Neuron (in vitro differentiated cells): ENCODE data around the gene FCSK.
"Not testable (repeated sequence)": the region's sequence is repeated elsewhere in the genome, so short reads cannot be mapped to it uniquely, and the experiment has no call there.

Experiments used
- H2AFZ ChIP-seq: one replicate; pipeline ENCODE4 v1.6.1; 2013; ENCODE audit warnings: low read depth, mild to moderate bottlenecking, inconsistent platforms, low read length, moderate library complexity
- H3K27me3 ChIP-seq: one replicate; pipeline ENCODE4 v1.6.1; 2013; ENCODE audit warnings: low read length; ENCODE audit not compliant: insufficient read depth
- H3K36me3 ChIP-seq: one replicate; pipeline ENCODE4 v1.6.1; 2013; ENCODE audit warnings: low read length; ENCODE audit not compliant: insufficient read depth
- H3K4me1 ChIP-seq: one replicate; pipeline ENCODE4 v1.6.1; 2013; ENCODE audit warnings: low read length; ENCODE audit not compliant: insufficient read depth
- H3K4me3 ChIP-seq: 2 replicates; pipeline ENCODE4 v1.5.1; 2013; ENCODE audit warnings: mild to moderate bottlenecking, low read length, moderate library complexity
- H3K9me3 ChIP-seq: one replicate; pipeline ENCODE4 v1.6.1; 2013; ENCODE audit warnings: low read length

Gene FCSK

DNA sequence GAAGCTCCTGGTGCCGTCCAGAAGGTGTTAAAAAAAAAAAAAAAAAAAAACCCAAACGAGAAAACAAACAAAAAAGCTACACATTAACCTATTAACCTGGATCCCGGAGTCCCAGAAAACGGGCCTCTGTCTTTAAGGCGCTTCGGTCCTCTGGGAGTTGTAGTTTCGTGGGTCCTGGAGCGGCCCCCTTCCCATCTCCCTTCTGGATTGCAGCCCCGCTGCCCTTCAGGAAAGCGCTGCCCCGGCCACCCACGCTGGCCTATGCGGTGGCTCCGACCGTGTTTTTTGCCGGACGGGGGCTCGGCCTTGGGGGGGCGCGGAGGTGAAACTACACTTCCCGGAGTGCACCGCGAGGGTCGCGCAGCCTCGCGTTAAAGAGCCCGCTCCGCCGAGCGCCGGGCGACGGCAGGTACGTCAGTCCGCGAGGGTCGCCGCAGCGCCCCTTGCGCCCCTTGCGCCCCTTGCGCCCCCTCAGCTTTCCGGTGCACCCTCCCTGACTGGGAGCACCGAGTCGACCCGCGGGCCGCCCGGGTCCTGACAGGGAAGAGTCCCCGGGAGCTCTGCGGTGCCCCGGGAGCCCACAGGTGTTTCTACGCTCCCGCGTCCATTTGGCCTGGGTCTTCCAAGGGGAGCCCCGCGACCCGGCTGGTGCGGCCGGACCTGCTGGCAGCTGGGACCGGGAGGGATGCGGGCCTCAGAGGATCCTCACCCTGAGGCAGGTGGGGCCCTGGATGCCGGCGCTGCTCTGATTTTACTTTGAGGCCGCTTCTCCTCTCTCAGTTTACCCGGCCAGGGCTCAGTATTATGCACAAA is at the start of gene FCSK:
Gene FCSK, plus strand, starts transcription at position 374 of the 813 bp plus-strand sequence. CDS start 8,596 bp downstream, outside the sequence.
- no peaks in the 10 kb centered on the region for H3K27me3 ChIP-seq
- no peaks in the 10 kb centered on the region for H3K9me3 ChIP-seq
- peaks cover 5% of the 10 kb centered on the region for H3K4me1 ChIP-seq
- peak within 1 kb of the TSS; percentile 97 for H2AFZ ChIP-seq
- H3K4me3 ChIP-seq, result peak within 1 kb of the TSS; percentile 80
- H3K36me3 ChIP-seq, result no peaks in the 10 kb centered on the region

DNA sequence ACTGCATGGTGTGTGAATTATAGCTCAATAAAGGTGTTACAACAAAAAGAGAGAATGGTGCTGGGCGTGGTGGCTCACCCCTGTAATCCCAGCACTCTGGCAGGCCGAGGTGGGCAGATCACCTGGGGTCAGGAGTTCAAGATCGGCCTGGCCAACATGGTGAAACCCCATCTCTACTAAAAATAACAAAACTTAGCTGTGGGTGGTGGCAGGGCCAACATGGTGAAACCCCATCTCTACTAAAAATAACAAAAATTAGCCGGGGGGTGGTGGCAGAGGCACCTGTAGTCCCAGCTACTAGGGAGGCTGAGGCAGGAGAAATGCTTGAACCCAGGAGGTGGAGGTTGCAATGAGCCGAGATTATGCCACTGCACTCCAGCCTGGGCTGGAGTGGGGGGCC is 48.3 kb upstream of the FCSK start:
- H3K4me3 ChIP-seq, H2AFZ ChIP-seq, H3K9me3 ChIP-seq, H3K27me3 ChIP-seq, H3K4me1 ChIP-seq, H3K36me3 ChIP-seq: not testable (repeated sequence)

DNA sequence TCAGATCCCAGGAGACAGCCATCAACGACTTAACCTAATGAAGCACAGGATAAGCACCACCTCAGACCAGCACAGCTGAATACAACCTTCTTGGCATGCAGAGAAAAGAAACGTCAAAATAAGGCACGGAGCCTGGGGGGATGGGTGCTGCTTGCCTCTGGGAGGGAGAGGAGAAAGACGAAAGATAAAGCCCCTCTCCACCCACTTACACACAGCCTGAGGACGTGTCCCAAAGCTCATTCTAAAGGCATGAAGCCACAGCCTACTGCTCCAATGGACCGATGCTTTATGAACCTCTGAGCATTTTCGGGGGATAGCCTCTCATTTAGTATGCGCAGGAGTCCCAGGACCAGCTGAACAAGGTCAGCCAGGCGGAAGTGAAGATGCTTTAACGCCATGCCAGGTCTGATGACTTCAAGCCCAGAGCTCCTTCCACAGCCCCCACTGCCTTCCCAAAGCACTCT is 46.6 kb upstream of the FCSK start:
- peaks cover 10% of the 10 kb centered on the region for H3K4me1 ChIP-seq
- no peaks in the 10 kb centered on the region for H3K27me3 ChIP-seq
- H3K36me3 ChIP-seq, result peaks cover 7% of the 10 kb centered on the region
- H3K4me3 ChIP-seq, result no peak overlapping the region
- no peak overlapping the region for H2AFZ ChIP-seq
- no peaks in the 10 kb centered on the region for H3K9me3 ChIP-seq

DNA sequence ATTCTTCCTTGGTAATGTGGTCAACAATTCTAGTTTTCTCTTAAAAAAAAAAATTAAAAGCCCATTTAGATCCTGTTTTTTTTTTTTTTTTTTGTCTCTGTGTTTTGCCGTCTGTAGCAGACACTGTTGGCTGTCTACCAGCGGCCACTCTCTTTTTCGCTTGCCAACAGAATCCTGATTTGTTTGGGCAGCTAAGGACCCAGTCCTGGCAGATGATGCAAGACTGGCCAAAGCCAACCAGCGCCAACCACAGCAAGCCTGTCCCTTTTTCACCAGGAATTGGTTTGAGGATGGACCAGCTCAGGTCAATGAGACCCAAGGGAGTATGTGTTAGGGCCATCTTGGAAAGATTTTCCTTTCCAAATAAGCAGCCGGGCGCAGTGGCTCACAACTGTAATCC is 43.7 kb upstream of the FCSK start:
- peaks cover 10% of the 10 kb centered on the region for H3K4me1 ChIP-seq
- H3K9me3 ChIP-seq, result no peaks in the 10 kb centered on the region
- H3K27me3 ChIP-seq, result no peaks in the 10 kb centered on the region
- no peak overlapping the region for H3K4me3 ChIP-seq
- H2AFZ ChIP-seq, result no peak overlapping the region
- peaks cover 6% of the 10 kb centered on the region for H3K36me3 ChIP-seq

DNA sequence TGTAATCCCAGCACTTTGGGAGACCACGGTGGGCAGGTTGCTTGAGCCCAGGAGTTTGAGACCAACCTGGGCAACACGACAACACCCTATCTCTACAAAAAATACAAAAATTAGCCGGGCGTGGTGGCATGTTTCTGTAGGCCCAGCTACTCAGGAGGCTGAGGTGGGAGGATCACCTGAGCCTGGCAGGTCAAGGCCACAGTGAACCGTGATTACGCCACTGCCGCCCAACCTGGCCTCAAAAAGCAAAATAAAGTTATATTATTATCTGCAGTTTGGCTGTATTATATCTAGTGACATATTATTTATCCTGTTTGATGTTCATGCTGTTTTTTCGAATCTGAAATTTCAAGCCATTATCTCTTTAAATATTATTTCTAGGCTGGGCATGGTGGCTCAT is 42.0 kb upstream of the FCSK start:
- Histone ChIP-seq H3K9me3 (no peaks in the 10 kb centered on the region), H3K4me3 (no peak overlapping the region), H3K36me3 (peaks cover 6% of the 10 kb centered on the region), H2AFZ (no peak overlapping the region), H3K4me1 (peaks cover 10% of the 10 kb centered on the region), H3K27me3 (no peaks in the 10 kb centered on the region)

DNA sequence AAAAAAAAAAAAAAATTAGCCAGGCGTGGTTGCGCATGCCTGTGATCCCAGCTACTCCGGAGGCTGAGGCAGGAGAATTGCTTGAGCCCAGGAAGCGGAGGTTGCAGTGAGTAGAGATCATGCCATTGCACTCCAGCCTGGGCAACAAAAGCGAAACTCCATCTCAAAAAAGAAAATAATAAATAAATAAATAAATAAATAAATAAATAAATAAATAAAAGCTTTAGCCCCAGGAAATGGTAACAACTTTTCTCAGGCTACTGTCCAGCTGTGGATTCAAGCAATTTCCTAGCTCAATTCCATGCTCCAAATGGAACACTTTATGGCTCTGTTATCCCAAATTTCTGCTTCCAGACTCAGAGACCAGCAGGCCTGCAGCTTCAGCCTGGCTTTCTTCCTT is 40.8 kb upstream of the FCSK start:
- H3K36me3 ChIP-seq, H3K27me3 ChIP-seq, H3K4me3 ChIP-seq, H3K4me1 ChIP-seq, H2AFZ ChIP-seq, H3K9me3 ChIP-seq: not testable (repeated sequence)

DNA sequence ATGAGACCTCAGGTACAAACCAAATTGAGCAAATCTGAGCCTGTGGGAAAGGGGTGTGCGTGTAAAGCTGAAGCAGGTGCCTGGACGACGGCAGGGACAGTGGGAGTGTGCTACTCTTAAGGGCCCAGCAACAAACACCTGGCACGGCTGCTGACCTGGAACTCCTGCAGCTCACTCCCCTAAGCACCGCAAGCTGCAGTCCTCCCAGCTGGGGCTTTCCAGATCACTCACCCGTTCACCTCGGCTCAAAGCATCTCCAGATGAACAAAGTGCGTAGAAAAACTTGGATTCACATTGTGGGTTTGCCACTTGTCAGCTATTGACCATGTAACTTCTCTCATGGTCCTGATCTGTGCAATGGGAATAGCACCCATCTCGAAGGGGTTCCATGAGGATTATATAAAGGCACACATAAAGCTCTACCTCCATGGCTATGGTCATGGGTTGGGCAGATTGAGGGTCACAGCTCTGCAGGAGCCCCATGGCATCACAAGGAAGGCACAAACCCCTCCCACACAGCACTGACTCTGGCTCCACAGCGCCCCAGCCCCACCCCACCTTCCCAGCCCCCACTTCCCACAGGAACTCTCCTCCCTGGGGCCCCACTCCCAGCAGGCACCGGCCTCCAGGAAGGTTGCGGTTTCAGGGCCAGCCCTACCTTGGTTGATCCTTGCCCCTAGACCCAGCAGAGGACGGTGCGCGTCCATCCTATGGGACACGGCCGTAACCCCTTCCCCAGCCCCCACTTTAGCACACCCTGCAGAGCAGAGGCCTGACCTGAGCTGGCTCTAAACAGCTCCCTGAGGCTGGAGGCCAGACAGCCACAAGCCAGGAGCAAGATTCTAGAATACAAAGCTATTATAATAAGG is 37.4 kb upstream of the FCSK start:
- peaks cover 5% of the 10 kb centered on the region for H3K36me3 ChIP-seq
- H2AFZ ChIP-seq, result no peak overlapping the region
- H3K27me3 ChIP-seq, result no peaks in the 10 kb centered on the region
- peaks cover 10% of the 10 kb centered on the region for H3K4me1 ChIP-seq
- H3K9me3 ChIP-seq, result no peaks in the 10 kb centered on the region
- H3K4me3 ChIP-seq, result no peak overlapping the region

DNA sequence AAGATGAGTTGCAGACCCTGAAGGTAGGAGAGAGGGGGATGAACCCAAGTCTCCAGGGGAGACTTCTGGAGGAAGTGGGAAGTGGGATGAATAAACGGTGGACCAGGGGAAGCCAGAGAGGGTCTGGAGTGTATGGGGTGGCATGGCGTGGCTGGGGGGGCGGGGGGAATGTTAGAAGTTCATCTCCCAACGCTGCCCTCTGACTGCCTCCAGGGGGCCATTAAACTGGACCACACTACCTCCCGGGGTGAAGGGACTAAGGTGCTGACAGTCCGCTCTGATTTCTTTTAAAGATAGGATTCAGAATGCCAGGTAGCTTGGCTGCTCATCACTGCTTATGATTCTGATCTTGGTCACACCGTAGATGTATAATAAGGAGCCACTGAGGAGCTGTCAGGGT is 36.7 kb upstream of the FCSK start:
- no peak overlapping the region for H3K4me3 ChIP-seq
- H2AFZ ChIP-seq, result no peak overlapping the region
- H3K9me3 ChIP-seq, result no peaks in the 10 kb centered on the region
- H3K27me3 ChIP-seq, result no peaks in the 10 kb centered on the region
- peaks cover 2% of the 10 kb centered on the region for H3K36me3 ChIP-seq
- H3K4me1 ChIP-seq, result peaks cover 10% of the 10 kb centered on the region

DNA sequence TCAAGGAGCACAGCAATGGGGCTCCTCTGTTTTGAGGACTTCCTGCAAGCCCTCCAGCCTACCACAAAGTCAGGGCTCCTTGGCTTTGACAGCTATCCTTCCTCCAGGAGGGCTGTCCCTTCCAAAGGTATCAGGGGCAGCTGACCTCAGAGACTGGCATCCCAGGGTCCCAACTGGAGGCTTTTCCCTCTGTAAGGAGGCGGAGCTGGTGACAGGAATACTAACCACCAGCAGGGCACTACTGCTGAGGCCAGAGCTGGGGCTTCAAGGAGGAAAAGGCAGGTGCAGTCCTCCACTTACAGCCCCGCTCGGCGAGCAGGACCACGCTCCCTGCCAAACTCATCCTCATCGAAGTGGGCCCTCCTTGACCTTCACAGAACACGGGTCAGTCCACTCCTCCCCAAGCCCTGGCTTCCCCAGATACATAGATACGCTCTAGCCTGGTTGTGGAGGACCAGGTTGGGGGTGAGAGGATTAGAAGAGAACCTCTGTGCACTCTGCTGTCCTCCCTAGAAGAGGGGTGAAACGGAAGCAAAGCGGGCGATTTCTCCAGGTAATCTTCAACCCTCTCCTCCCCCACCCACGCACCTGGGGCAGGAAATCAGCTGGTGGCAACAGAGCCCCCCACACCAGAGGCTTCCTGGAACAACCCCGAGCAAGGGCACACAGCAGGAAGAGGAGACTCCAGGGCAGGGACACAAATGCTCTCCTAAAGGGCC is 36.0 kb upstream of the FCSK start:
- peaks cover 10% of the 10 kb centered on the region for H3K4me1 ChIP-seq
- no peaks in the 10 kb centered on the region for H3K27me3 ChIP-seq
- H3K9me3 ChIP-seq, result no peaks in the 10 kb centered on the region
- peaks cover 2% of the 10 kb centered on the region for H3K36me3 ChIP-seq
- no peak overlapping the region for H3K4me3 ChIP-seq
- H2AFZ ChIP-seq, result no peak overlapping the region

DNA sequence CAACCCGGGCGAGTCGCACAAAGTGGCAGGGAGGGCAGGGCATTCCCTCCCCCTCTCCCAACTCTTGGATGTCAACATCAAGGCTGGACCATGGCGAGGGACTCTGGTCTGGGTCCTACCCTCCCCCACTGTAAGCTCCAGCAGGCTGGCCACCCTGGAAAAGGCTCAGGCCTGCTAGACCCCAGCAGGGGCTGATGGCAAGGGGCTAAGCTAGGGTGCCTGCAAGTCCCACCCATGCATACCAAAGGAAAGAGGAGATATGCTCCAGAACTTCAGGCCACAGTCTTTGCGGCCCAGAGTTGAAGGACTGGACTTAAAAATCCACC is 35.4 kb upstream of the FCSK start:
- H2AFZ ChIP-seq, result no peak overlapping the region

DNA sequence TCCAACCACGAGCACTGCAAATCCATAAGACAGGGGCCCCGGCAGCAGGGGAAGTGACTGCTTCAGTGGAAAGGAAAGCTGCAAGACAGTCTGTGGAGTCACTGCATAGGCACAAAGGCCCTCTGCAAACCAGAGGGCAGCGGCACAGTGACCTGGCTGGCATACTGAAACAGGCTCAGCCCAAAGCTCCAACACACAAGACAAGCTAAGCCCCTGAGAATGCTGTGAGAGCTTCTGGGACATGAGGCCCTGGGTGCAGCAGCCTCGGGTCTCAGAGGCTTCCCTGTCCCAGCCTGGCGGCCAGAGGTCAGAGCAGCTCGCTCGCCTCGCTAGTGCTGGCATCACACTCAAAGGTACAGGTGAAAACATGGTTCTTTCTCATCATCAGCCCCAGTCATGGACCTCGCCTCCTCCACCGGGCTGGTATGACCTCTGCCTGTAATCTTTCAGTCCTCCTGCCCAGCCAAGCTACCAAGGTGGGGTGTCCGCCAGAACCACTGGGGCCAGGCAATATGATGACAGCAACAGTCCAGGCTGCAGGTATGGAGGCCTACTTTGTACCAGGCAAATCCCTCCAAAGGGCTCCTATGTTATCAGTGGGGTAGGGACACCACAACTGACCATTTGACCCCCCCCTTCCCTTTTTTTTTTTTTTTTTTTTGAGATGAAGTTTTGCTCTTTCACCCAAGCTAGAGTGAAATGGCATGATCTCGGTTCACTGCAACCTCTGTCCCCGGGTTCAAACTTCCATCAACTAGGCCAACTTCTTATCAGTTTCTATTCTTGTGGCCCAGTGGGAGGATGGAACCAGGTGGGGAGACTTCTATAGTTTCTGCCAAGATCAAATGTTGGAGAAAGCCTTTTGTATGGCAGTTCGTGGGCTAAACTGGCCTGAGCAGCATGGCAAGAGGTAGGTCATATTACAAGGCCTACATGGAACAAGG is 34.7 kb upstream of the FCSK start:
- H2AFZ ChIP-seq, result no peak overlapping the region
- H3K36me3 ChIP-seq, result peaks cover 2% of the 10 kb centered on the region
- H3K27me3 ChIP-seq, result no peaks in the 10 kb centered on the region
- no peak overlapping the region for H3K4me3 ChIP-seq
- no peaks in the 10 kb centered on the region for H3K9me3 ChIP-seq
- peaks cover 10% of the 10 kb centered on the region for H3K4me1 ChIP-seq

More for the DNA sequence above, 35.4 kb upstream of the FCSK start:
- Histone ChIP-seq H3K9me3 (no peaks in the 10 kb centered on the region), H3K4me3 (no peak overlapping the region), H3K4me1 (peaks cover 10% of the 10 kb centered on the region), H3K36me3 (peaks cover 2% of the 10 kb centered on the region), H3K27me3 (no peaks in the 10 kb centered on the region)

DNA sequence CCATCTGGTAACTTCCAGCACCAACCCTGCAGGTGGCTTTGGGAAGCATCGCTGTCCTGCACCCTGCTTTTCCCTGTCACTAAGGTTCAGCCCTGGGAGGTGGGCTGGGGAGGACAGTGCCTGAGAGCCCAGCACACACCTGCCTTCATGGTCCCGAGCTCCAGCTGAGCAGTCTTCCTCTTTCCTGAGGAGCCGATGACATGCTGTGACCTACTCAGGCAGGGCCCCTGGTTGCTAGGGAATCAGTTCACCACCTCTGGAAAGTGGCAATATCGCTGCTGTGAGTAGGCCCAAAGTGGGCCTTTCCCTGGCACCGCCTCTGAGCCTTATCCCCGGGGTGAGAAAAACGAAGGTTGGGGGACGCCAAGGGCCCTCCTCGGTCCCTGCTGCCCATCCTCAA is 33.4 kb upstream of the FCSK start:
- Histone ChIP-seq H3K27me3 (no peaks in the 10 kb centered on the region), H3K36me3 (peaks cover 5% of the 10 kb centered on the region), H3K9me3 (no peaks in the 10 kb centered on the region), H3K4me1 (peaks cover 10% of the 10 kb centered on the region), H2AFZ (no peak overlapping the region), H3K4me3 (no peak overlapping the region)
